Activated CD4-positive, alpha-beta T cell treated with anti-CD3 and anti-CD28 coated beads, Interleukin-2, amount 50 U/mL, for 48 hours (primary cell): Measurements from ENCODE around the gene ANKMY1.

ENCODE experiments used
- DNase-seq, 2 experiments: peaks; one replicate each; pipeline ENCODE4 v3.0.0-alpha.2; 2020

The ANKMY1 gene

DNA sequence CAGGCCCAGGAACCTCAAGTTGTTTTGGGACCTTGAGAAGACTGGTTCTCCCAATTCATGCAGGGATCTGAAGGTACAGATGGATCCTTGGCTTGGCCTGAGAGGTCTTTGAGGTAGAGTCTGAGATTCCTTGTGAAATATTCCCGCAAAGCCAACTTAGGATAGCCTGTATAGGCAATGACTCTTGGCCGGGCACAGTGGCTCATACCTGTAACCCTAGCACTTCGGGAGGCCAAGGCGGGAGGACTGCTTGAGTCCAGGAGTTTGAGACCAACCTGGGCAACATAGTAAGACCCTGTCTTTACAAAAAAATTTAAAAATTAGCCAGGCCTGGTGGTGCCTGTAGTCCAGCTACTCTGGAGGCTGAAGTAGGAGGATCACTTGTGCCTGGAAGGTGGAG is 40.4 kb downstream of the ANKMY1 start:
- DNase-seq, result no peak

DNA sequence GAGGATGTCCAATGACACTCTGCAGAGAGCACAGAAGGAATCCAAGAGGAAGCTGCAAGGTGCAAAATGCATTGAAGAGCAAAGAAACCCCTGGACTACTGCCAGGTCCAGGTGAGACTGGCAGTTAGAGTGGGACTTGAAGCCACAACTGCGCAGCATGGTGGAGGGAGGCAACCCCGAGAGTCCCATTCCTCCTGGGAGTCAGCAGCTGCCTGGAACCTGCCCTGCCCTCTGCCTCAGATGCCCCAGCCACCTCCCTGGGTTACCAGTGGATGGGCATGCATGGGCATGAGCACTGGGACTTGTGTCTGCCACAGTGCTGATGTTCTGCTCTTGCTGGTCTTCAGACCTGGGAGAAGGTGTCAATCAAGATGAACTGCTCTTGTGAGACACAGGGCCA is 43.2 kb downstream of the ANKMY1 start:
- DNase-seq, result no peak

DNA sequence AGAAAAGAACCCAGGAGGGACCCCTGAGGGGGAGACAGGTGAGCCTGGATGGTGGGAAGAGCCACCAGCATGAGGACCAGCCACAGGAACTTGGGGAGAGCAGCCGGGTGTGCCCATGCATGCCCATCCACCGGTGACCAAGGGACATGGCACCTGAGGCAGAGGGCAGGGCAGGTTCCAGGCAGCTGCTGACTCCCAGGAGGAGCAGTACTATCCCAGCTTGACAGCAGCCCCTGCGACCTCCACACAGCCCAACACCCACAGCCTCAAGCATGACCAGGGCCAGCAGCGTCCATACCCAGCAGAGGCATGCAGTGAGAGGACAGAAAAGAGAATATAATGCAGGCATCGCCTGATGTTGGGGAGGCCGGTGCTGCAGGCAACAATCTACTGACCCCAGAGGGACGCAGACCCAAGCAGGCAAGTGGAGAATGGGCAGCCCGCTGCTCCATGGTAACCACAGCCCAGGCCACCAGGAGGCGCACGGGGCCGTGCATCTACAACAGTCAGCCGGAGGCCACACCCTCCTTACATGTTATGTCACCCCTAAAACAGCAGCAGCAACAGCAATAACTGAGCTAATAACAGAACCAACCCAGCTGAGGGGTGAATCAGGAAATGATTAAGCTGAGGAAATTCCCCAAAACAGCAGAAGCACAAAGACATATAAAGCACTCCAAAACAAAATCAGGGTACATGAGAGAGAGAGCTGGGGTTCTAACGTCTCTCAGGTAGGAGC is 44.1 kb downstream of the ANKMY1 start:
- peak; percentile 88 to 90 for DNase-seq

DNA sequence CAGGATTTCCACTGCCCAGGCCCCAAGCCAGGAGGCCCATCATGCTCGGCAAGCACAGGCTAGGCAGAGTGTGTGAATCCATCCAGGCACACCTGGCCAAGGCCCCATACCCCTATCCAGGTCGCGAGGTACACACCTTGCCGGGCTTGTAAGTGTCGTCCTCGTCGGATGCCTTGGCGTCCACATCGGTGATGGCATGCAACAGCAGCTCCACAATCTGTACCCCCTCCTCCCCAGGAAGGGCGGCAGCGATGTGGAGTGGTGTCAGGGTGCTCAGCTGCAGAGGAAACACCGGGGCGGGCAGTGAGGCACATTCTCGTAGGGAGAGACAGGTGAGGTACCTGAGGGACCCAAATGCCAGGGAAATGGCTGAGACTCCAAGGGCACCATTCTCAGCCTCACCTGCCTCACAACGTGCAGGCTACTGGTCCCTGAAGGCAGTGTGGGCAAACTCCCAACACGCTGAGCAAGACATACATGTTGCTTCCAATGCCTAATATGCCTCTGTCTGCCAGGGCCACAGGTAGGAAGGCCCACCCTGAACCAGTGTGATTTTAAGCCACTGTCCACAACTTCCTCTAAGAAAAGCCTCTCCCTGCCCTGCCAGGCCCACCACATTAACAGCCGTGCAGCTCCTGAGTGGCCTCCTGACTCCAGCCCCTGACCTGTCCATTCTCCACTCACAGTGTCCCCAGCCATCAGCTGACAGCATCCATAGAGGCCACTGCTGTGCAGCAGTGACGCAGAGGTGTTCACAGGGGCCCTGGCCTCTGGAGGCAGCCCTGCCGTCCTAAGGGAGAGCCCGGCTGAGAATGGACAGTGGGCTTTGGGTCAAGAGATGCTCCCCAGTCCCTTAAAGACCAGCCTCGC is 44.9 kb downstream of the ANKMY1 start:
- no peak for DNase-seq

DNA sequence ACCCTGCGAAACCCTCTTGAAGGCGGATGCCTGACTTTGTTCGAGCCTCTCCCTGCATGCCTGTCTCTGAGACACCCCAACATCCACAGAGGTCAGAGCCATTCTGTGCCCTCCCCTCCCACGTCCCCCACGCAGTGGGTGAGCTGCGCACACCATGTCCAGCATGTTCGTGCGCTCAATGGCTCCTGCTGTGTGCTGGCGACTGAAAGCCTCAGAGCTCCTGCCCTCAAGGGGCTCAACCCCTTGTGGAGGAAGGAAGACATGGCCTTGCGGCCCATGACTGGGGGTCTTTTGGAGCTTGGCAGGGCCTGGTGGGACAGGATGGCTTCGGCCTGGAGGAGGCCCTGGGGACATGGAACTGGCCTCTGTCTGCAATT is 45.7 kb downstream of the ANKMY1 start:
- no peak for DNase-seq

DNA sequence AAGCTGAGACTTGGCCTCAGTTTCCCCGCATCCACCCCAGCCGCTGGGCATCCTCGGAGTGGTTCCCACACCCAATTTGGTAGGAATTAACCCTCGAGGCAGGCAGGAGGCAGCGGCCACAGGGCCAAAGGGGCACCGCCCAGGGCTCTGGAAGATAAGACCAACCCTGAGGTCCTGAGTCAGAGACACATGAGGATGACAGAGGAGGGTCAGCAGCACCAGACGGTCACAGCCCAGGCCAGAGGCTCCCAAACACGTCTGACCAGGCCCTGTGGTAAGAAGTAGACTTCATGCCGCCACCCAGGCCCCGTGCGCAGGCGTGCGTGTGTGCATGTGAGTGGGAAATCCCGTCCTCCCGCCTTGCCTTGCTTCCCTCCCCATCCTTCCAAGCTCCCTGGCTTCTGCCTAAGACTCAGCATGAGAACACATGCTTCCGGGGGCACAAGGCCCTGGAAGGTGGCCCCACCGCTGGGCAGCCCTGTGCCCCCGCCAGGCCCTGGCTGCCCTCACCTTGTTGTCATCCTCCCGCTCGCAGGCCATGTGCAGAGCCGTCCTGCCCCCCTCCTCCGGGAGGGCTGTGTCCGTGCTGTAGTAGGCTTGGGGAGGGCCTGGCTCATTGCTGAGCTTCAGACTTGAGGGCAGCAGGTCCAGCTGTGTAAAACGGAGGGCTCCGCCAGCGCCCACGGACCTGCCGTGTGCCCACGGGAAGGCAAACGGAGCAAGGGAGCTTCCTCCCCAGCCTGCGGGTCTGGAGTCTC is 46.3 kb downstream of the ANKMY1 start:
- DNase-seq, result no peak

DNA sequence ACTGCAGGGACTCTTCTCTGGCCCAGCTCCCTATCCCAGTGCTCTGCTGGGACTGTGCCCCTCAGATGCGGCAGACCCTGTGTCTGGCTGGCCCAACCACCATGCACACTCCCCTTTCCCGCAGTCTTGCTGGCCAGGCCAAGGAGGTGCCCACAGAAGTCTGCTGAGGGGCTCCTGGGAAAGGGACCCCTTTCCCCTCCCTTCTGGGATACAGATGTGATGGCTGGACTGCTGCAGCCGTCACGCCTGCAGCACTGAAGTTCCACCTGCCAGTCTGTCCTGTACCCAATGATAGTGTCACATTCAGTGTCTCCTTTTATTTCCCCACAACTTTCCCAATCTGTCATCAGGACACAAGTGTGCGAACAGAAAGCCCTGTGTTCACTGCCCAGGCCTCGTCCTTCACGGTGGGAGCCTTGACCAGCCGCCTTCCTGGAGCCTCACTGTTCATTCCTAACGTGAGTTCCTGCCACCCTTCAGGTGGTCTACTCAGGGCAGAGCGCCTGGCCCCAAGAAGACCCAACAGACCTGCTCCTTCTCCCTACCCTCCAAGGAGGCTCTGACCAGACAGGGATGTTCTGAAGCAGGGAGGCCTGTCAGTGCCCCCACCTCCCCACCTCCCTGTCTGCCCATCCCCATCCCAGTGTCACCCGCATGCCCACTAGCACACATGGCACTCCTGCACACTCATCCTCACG is 47.1 kb downstream of the ANKMY1 start:
- no peak for DNase-seq

DNA sequence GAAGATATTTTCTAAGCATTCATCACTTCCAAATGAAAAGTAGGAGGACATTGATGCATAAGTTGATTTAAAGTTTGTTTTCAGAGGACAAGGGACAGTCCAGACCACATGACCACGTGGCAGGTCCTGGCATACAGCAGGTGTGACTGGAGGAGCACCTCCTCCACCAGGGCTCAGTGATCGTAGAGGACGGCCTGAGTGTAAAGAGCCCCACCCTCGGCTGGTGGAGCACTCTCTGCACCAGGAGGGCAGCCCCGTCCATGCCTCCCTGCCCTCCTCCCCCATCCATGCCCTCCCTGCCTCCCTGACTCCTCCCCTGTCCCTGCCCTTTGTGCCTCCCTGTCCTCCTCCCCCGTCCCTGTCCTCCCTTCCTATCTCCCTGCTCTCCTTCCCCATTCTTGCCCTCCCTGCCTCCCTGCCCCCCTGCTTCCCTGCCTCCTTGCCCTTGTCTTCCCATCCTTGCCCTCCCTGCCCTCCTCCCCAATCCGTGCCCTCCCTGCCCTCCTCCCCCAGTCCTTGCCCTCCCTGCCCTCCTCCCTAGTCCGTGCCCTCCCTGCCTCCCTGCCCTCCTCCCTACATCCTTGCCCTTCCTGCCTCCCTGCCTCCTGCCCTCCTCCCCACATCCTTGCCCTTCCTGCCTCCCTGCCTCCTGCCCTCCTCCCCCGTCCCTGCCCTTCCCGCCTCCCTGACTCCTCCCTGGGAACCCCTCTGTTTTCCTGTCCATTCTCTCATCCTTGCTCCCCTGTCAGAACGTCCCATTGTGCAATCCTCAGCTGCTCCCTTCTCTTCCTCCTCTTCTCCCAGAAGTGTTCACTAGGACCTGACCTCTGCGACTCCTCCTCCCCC is 47.9 kb downstream of the ANKMY1 start:
- DNase-seq, result no peak

DNA sequence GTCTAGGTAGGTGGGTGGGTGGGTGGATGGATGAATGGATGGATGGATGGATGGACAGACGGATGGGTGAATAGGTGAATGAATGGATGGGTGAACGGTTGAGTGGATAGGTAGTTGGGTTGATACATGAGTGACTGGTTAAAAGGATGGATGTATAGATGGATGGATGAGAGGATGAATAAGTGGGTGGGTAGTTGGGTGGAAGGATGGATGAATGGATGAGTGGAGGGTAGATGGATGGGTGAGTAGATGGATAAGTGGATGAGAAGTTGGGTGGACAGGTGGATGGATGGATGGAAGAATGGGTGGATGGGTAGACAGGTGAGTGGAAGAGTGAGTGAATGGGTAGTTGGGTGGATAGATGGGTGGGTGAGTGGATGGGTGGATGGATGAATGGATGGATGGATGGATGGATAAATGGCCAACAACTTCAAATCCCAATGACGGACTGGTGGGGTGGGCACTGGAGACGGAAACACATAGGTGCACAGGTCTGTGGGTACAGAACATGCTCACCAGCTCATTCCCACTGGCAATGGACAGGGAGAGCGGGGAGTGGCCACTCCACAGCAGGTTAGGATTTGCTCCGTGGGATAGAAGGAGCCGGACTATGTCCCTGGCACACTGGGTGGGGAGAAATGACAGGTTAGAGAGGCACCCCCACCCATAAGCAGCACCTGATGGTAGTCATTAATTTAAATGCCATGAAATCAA is 48.8 kb downstream of the ANKMY1 start:
- no peak for DNase-seq

DNA sequence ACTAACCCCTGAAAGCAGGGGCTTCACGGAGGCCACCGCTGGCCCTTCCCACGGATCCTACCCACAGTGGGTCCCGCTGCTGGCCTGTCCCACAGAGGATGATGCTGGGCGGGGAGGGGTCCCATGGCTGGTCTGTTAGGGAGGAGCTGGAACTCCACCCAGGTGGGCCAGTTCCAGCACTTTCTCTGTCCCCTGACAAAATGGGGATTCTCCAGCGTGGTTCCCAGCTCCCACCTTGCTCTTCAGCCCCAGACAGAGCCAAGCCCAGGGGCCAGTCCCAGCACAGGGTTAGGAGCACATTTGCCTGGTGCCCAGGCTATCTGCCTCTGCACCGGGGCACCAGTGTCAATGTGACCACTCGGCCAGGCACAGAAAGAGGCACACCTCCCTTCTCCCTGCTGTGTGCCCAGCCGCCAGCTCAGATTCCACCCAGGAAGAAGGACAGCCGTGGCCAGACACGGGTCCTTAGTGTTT is 50.0 kb downstream of the ANKMY1 start:
- no peak for DNase-seq

DNA sequence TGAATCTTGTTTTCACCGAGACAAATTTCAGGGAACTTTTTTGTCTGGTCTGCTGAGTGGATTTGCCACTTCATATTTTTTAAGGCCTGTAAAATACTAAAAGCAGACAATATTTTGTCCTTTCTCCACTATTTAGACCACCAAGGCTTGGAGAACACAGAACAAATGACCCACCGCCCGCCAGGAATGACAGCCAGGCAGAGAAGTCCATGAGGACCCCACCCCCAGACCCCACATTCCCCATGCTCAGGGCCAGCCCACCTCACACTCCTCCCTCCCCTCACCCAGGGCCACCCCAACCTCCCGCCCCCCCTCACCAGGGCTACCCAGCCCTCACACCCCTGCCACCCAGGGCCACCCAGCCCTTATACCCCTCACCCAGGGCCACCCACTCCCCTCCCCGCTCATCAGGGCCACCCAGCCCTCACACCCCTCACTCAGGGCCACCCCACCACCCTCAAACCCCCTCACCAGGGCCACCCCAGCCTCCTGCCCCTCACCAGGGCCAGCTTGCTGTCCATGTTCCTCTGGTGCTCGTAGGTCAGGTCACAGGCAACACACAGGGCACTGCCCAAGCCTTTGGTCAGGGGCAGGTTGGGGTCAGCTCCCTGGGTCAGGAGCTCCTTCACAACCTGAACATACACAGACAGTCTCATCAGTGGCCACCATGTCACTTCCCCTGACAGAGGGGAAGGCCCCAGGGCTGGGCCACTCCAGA is 50.6 kb downstream of the ANKMY1 start:
- DNase-seq, result no peak

DNA sequence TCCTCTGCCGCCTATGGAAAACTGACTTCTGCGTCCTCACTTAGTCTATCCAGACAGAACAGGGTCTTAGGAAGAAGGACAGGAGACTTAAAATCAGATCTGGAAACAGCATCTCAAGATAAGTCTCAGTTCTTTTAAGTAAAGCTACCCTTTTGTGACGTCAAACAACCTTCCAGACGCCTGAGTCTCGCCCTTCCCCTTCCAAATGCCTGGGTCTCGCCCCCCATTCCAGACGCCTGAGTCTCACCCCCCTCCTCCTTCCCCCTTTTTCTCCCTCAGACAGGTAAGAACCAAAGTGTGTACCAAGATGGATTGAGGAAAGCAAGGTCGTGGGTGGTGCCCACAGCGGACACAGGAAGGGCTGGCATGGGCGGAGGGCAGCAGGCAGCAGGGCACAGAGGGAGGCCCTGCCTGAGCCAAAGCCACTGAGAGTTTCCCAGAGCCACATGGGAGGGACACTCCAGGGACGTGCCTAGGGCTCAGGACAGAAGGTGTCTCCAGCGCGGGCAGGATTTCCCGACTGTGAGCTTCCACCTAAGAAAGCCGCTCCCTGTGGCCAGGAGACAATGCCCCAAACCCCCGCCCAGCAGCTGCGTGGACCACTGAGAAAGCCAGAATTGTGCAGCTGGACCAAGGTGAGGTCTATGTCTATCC is 51.3 kb downstream of the ANKMY1 start:
- no peak for DNase-seq

DNA sequence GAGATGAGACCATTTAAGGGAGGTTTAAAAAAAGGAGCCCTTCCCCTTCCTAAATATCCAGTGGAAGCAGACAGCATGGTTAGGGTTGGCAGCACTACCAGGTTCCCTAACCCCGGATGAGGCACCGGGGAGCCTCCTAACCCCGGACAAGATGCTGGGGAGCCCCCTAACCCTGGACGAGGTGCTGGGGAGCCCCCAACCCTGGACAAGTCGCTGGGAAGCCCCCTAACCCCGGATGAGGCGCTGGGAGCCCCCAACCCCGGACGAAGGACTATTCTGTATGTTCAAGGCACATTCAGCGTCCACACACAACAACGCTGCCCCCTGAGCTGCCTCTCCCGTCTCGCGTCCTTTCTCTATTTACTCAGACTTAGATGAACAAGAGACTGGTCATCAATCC is 51.9 kb downstream of the ANKMY1 start:
- DNase-seq, result no peak

DNA sequence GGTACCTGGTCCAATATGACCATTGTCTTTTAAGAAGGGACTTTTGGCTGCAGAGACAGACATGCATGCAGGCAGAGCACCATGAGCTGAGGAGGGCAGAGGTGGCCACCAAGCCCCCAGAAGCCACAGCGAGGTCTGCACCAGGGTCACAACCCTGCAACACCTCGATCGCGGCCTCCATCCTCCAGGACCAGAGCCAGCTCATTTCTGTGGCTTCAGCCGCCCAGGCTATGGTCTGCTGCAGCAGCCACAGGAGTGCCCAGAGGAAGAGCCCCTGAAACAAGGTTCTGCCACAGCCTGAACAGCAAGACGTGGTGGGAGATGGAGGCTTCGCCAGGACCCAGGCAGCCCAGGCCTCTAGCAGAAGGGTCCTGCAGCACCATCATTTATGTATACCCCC is 53.9 kb downstream of the ANKMY1 start:
- no peak for DNase-seq

DNA sequence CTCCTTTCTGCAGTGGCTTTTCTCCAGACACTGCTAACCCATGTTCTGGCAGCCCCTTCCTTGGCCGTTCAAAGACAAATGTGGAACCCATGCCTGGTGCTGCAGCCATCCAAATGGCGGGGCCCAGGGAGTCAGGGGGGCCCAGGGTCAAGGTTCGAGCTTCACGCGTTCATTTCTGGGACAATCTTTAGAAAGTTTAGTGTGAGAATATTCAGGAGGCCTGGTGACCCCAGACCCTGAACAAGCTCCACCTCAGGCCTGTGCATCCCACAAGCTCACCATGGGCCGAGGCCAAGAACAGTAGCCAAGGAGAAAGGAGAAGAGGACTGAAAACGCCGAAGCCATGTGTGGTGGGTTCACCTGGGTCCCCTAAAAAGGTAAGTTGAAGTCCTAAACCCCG is 54.4 kb downstream of the ANKMY1 start:
- no peak for DNase-seq

DNA sequence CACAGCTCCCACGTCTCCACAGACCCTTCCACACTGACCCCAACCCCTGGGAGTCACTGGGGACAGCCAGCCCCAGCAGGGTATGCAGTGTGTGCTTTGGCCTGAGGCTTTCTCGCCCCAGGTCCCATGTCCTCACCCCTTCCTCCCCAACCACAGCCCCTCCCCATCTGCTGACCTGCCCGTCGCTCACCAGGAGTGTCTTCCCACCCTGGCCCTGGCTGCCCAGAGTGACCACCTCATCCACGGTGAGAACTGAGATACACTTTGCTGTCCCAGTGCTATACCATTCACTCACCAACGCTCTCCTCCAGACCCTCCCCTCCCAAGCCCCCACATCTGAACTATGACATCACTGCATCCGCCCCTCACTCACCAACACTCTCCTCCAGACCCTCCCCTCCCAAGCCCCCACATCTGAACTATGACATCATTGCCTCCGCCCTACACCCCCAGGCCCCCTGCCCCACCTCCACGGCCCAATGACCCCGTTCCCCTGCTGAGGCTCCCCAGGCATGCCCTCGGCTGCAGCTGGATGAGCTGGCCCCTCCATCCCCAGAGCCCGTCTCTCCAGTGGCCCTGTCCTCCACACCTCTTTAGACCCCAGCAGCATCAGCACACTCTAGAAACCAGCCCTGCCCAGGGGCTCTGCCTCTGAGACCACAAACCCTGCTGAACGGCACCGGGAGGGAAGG is 55.2 kb downstream of the ANKMY1 start:
- no peak for DNase-seq

DNA sequence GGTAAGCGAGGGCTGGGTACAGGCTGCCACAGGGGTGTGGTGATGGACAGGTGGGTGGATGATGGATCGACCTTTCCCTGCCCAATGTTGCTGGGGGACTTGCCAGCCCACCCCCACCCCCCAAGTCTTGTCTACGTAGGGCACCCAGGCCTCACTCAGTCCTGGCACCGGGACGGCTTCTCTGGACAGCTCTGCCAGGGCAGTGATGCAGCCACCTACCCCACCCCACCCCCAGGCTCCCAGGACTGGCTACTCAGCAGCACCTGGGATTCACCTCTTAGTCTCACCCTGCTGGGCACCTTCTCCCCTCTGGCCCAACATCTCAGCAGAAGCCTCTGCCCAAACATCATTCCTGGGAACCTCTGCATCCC is 55.7 kb downstream of the ANKMY1 start:
- no peak for DNase-seq

DNA sequence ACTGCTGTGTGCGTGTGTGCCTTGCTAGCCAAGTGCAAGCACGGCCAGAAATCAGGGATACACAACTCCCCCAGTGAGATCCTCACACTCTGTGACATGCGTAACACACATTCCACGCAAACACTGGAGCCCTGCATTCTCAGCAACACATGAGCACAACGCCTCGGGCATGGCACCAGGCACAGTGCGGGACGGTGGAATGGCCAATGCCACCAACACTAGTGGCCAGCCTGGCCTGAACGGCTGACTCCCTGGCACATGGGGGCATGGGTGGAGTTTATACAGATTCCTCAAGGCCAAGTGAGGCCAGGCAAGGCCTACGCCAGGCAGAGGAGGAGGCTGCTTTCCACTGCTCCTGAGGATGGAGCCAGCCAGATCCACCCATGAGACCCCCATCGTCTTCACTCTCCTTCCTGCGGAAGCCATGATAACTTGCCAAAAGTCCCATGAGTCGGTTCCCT is 56.2 kb downstream of the ANKMY1 start:
- DNase-seq, result no peak
